Fibroblast of skin of right biceps (primary cell): ENCODE data around the gene PRKCB.

Experiments
- DNase-seq: peaks from one replicate; pipeline ENCODE4 v3.0.0-alpha.2; 2013

The PRKCB gene

GRCh38 chr16:23974223-23974622 lies 138.4 kb downstream of the PRKCB start:
- DNase-seq: no peak

GRCh38 chr16:23975293-23975692 lies 139.5 kb downstream of the PRKCB start:
- DNase-seq: no peak

DNA sequence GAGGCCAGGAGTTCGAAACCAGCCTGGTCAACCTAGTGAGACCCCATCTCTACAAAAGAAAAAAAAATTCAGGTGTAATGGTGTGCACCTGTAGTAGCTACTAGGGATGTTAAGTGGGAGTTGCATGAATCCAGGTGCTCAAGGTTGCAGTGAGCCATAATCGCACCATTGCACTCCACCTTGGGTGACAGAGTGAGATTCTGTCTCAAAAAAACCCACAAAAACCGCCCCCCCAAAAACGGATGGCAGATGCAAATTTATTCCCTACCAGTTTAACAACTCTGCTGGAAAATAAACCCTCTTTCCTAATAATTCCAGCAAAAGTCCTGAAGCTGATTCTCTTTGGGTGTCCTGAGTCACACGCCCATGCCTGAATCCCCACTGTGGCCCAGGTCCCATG lies 140.3 kb downstream of the PRKCB start:
- DNase-seq: no peak

DNA sequence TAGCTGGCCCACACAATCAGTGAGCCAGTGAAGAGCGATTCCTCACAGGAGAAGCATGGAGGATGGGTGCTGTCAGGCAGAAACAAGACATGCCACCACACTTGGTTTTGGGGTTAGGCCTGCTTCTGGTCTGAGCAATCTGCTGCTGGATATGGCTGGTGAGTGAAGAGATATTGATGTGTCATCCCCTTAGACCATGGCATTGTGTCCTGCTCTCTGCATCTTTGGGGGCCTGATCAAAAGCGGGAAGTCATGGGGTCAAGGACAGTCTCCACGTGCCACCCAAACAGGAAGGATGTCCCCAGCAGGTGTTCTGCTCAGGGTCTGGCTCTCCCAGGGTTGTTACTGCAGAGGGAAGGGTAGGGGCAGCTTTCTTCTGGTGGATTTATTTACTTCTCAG lies 140.7 kb downstream of the PRKCB start:
- no peak for DNase-seq

GRCh38 chr16:23979441-23979840 lies 143.7 kb downstream of the PRKCB start:
- no peak for DNase-seq

- DNase-seq: no peak
Measured at GRCh38 chr16:23979982-23980381, 144.2 kb downstream of the PRKCB start.

GRCh38 chr16:23981429-23982399 lies 145.9 kb downstream of the PRKCB start:
- no peak for DNase-seq

DNA sequence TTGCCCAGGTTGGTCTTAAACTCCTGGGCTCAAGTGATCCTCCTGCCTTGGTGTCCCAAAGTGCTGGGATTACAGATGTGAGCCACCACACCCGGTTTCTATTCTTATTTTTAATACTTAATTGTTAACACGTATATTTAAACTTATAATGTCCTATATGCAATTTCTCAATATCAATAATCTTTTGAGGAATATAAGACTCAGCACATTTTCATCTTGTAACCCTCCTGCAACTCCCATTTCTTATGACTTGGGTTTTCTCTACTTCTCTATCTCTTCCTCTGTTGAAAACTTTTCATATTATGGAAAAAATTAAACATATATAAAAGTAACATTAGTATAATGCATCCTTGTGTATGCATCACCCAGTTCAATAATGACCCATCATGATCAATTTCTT lies 150.7 kb downstream of the PRKCB start:
- DNase-seq: no peak

GRCh38 chr16:23987443-23987842 lies 151.7 kb downstream of the PRKCB start:
- no peak for DNase-seq

- DNase-seq: no peak
Measured at GRCh38 chr16:23990507-23990906, 154.7 kb downstream of the PRKCB start.

GRCh38 chr16:23991066-23991465 lies 155.3 kb downstream of the PRKCB start:
- no peak for DNase-seq

- DNase-seq: no peak
Measured at GRCh38 chr16:23994615-23995014, 158.8 kb downstream of the PRKCB start.

DNA sequence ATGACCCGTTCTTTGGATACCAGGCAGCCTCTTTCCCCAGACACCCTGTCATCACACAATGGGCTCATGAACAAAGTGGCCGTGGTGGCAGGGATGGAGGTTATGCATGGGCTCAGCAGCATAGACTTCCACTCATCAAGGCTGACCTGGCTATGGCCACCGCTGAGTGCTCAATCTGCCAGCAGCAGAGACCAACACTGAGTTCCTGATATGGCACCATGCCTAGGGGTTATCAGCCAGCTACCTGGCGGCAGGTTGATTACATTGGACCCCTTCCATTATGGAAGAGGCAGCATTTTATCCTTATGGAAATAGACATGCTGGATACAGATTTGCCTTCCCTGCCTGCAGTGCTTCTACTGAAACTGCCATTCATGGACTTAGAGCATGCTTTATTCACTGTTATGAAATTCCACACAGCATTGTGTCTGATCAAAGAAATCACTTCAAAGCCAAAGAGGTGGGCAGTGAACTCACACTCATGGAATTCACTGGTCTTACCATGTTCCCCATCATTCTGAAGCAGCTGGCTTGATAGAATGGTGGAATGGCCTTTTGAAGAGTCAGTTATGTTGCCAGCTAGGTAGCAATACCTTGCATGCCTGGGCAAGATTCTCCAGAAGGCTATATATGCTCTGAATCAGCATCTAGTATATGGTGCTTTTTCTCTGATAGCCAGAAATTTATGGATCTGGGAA lies 160.6 kb downstream of the PRKCB start:
- DNase-seq: no peak

DNA sequence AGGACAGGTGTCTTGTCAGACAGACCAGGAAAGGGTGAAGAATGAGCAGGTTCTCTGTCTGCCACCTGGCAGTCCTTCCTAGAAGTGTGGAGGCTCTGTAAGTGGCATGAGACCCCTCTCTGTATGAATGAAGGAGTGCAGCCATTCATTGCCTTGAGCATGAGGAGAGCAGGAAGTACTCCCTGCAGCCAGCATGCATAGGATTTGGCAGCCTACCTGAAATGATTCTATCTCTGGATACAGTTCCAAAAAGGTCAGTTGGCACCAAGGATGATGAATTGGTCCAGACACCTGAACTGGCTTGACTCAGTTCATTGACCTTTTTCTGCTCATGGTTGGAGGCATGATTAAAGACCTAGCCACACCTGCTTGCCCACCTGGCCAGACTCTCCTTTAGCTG lies 163.0 kb downstream of the PRKCB start:
- DNase-seq: no peak

DNA sequence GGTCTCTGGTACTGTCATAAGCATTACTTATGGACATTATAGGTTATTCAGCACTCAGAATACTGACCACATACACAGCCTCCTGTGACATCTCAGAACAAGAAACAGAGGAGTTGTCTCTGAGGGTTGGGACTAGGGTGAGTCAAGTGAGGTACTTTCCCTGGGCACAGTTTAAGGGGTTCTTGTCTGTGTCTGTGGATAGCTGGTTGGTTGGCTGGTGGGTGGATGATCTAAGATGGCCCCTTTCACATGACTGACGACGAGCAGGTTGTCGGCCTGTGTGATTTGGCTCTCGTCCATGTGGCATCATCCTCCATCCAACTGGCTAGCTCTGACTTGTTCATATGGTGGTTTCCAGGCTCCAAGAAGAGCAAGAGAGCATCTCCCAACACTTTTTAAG lies 163.9 kb downstream of the PRKCB start:
- DNase-seq: no peak

- DNase-seq: no peak
Measured at GRCh38 chr16:24001710-24002109, 165.9 kb downstream of the PRKCB start.

- no peak for DNase-seq
Measured at GRCh38 chr16:24002619-24003018, 166.8 kb downstream of the PRKCB start.

GRCh38 chr16:24005577-24005976 lies 169.8 kb downstream of the PRKCB start:
- no peak for DNase-seq

GRCh38 chr16:24007391-24007790 lies 171.6 kb downstream of the PRKCB start:
- DNase-seq: no peak

DNA sequence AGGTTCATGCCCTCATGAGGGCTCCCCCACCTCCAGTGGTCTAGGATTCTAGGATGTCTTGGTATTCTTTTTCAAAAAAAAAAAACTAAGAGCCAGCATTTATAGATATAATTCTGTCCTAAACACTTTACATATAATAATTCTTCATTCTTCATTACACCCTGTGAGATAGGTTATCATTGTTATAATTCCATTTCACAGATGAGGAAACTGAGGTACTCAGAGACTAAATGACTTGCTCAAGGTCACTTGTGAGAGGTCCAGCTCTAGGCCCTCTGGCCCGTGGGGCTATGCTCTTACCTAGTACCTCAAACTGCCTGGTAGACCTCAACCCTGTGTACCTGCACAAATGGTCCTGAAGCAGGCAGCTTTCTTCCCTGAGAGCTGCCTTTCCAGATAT lies 172.2 kb downstream of the PRKCB start:
- DNase-seq: no peak

DNA sequence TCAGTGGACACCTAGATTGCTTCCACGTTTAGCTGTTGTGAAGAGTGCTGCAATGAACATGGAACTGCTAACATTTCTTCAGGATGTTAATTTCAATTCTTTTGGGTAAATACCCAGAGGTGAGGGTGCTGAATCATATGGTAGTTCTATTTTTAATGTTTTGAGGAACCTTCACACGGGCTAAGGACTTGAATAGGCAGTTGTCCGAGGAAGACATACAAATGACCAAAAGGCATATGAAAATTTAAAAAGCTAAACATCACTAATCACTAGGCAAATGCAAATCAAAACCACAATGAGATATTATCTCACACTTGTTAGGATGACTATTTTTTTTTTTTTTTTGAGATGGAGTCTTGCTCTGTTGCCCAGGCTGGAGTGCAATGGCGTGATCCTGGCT lies 173.3 kb downstream of the PRKCB start:
- DNase-seq: no peak

- DNase-seq: no peak
Measured at GRCh38 chr16:24009955-24010354, 174.2 kb downstream of the PRKCB start.

- DNase-seq: peak; percentile 42
Measured at GRCh38 chr16:24010440-24011089, 174.8 kb downstream of the PRKCB start.

DNA sequence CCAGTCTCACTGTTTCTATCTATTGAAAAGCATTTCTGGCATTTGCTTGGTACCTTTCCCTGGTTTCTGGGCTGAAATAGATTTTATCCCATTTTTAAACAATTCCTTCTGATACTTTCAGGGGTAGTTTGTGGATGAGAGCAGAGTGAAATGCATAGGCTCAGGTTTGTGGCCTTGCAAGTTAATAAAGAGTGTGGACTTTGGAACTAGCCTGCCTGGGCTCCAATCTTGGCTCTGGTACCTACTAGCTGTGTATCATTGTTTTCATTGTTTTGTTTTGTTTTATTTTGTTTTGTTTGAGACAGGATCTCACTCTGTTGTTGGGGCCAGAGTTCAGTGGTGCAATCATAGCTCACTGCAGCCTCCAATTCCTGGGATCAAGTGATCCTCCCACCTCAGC lies 175.5 kb downstream of the PRKCB start:
- no peak for DNase-seq
